Measurements from ENCODE around the gene ZNF804B.

The ZNF804B gene

DNA sequence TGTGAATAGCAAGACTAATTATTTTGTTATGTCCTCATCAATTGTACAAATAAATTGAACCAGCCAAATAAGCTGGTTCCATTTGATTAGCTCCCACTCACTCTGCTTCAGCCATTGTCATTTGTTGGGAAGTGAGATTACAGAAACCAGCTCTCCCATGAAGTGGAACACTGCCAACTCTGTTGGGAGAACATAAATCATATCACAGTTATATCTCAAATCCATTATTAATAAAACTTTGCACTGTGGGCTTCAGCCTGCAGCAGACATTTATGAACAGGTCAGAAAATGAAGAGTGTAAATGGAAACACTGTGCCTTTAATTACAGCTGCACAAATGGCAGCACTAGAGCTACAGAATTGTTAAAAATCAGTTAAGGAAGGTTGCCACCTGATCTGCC is 82.7 kb downstream of the ZNF804B start:
- no peak for DNase-seq

- no peak for DNase-seq
Observed at GRCh38 chr7:88845091-88845490, 85.6 kb downstream of the ZNF804B start.

DNA sequence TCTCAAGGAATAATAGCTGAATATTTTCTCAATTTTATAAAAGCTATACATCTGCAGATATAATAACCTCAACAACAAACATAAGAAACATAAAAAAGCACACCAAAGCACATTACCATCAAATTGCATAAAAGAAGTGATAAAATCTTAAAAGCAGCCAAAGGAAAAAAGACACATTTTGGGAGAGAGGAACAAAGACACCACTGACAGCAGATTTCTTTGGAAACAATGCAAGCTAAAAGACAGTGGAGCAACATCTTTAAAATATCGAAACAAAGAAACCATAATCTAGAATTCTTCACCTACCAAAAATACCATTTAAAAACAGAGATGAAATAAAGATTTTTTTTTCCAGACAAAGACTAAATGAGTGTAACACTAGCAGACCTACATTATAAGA is 91.7 kb downstream of the ZNF804B start:
- no peak for DNase-seq

DNA sequence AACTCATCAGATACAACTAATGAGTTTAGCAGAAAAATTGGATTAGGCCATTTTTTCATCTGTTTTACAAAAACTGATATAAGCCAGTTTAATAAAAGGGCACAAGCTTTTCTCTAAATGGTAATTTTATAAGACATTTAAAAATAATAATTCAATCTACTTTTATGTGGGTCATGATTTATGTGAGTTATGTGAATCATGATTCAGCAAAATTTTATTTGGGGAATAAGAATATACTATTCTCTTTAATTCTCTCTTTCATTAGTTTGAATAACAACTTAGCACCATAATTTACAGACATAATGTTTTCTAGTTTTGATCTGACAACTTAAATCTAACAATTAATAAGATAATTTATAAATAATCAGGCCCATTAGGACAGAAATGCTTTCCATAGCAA is 99.8 kb downstream of the ZNF804B start:
- DNase-seq = no peak

- DNase-seq = no peak
Observed at GRCh38 chr7:88866265-88866863, 106.9 kb downstream of the ZNF804B start.

- DNase-seq = no peak
Observed at GRCh38 chr7:88867158-88867557, 107.7 kb downstream of the ZNF804B start.

DNA sequence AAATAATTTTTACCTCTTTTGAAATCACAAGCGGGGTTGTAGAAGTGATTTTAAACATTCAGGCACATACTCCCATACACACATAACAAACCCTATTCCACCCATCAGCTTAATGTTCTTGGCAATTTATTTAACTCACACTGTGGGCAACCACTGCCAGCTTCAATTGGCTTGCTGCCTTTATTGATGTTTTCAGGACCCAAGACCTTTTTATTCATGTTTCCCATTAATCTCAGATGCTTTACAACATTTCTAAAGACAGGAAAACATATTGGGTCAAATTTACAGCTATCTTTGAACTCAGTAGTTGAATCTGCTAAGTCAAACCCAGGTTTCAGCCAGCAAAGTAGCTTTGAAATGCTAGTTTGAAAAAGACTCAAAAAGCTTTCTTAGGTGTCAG is 109.0 kb downstream of the ZNF804B start:
- DNase-seq = no peak

DNA sequence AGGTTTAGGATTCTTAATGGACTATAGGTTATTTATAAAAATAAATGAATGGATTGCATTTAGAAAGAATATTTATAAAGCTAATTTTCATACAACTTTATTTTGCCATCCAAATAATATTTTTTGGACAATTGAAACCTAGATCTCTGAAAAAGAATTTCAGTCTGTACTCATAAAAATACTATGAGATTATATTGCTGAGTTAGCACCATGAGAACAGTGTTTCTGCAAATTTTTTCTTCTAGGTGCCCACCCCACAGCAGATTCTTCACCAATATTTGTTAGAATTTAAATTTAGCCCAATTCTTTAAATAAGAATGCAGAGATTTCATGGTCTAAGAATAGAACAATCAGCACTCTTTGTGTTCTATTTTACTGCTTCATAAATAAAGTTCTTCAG is 121.6 kb downstream of the ZNF804B start:
- DNase-seq = no peak

DNA sequence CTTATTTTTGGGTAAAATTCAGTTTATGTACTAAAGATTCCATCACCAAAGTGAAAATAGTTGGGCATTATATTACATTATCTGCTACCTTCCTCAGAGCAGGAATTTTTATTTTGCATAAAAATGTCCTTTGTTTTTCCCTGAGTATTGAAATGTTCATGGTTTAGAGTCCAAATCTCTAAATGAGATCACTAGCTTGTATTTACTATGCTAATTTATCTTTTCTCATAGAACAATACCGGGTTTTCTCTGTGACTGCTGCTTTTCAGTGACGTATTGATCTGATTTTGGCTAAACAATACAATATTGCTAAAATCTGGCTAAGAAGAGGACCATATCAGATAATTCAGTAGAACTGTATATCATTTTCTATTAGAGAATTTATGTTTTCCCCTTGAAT is 125.6 kb downstream of the ZNF804B start:
- no peak for DNase-seq

GRCh38 chr7:88888684-88889083 is 129.2 kb downstream of the ZNF804B start:
- no peak for DNase-seq

- DNase-seq = no peak
Observed at GRCh38 chr7:88910516-88910915, 151.0 kb downstream of the ZNF804B start.

GRCh38 chr7:88912852-88913251 is 153.4 kb downstream of the ZNF804B start:
- no peak for DNase-seq

GRCh38 chr7:88915615-88916014 is 156.1 kb downstream of the ZNF804B start:
- DNase-seq = no peak

GRCh38 chr7:88919478-88920131 is 160.1 kb downstream of the ZNF804B start:
- DNase-seq = no peak

- no peak for DNase-seq
Observed at GRCh38 chr7:88922944-88923343, 163.4 kb downstream of the ZNF804B start.

- no peak for DNase-seq
Observed at GRCh38 chr7:88928276-88928675, 168.8 kb downstream of the ZNF804B start.

- no peak for DNase-seq
Observed at GRCh38 chr7:88929719-88930118, 170.2 kb downstream of the ZNF804B start.

DNA sequence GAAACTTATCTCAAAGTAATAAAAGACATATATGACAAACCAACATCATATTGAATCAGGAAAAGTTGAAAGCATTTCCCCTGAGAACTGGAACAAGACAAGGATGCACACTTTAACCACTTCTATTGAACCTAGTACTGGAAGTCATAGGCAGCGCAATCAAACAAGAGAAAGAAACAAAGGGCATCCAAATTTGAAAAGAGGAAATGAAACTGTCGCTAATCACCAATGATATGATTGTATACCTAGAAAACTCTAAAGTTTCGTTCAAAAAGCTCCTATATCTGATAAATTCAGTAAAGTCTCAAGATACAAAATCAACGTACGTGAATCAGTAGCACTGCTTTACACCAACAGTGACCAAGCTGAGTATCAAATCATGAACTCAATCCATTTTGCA is 173.8 kb downstream of the ZNF804B start:
- DNase-seq = no peak

DNA sequence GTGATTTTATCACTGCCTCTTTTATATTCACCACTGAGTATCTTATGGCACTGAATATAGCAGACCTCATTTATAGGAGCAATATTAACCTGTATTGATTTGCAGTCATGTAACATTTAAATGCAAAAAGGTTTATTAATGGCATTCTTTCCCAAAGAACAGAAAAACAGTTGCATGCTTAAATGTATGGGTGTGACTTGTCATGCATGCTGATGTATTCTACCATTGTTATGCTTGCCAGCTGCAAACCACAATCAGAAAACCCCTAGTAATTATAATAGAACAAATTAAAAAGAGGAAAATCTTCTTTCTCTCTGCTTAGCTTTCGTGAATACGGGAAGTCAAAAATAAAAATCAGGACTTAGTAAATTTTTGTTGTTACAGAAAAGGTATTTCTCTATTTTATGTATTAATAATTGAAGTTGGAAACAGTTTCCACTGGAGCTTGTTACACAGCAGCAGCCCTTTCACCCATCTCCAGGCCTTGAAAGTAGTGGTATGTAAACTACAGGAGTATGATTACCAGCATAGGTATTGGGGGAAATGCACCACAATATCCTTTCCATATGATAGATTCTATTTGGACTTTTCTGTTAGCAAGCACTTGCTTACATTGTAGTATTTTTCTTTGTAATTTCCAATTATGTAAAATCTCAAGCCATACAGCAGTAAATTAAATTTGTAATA is 183.5 kb downstream of the ZNF804B start:
- DNase-seq = no peak

GRCh38 chr7:88951826-88952225 is 192.3 kb downstream of the ZNF804B start:
- DNase-seq = no peak

DNA sequence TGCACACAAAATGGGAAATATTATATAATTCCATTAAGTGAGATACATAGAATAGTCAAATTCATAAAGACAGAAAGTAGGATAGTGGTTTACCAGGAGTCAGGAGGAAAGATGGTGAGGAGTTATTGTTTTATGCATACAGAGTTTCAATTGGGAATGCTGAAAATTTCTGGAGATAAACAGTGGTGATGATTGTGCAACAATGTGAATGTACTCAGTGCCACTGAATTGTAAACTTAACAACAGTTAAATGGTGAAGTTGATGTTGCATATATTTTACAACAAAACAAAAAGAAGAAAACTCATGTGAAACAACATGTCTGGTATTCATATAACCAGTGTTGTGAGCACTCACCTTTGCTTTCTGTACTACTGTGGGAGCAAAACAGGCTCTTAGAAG is 204.9 kb downstream of the ZNF804B start:
- DNase-seq = no peak

DNA sequence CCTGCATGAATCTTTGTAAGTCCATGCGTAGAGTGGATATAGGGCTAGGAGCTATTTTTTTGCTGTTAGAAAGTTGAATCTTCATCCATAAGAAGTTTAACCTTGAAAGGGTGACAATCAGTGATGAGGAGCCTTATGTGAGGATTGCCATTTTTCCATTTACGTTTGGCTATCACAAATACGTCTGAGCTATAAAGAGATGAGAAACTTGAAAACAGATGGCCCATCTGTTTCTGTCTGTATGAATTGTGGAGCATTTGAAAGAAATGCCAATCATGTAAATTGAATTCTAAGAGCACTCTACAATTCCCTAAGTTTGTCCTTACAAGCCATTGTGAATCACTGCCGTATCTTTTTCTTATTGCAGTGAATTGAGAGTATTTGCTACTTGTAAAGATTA is 205.9 kb downstream of the ZNF804B start:
- DNase-seq = no peak

- DNase-seq = no peak
Observed at GRCh38 chr7:88967432-88967831, 207.9 kb downstream of the ZNF804B start.

- DNase-seq = no peak
Observed at GRCh38 chr7:88969167-88969566, 209.7 kb downstream of the ZNF804B start.

GRCh38 chr7:88985295-88985694 is 225.8 kb downstream of the ZNF804B start:
- no peak for DNase-seq

Measured in CD4-positive, alpha-beta T cell treated with Interferon gamma for 1 hour (primary cell).